ENCODE measurements around the gene TOB1.
A peak's percentile ranks its signal among the peaks of the same experiment; 100 is the strongest.

Gene TOB1

GRCh38 chr17:50817838-50818237 is 48.3 kb downstream of the TOB1 start:
- DNase-seq (ENCODE audit: low read depth), result no peak
- no peak for TF ChIP-seq CTCF (IDR thresholded peaks at IDR 0.05; ENCODE audit: control insufficient read depth, insufficient read depth, low read depth, low read length, missing control alignments)
- no peak overlapping the region for H3K4me3 ChIP-seq (ENCODE audit: control insufficient read depth, low read depth, low read length)

- TF ChIP-seq CTCF (IDR thresholded peaks at IDR 0.05; ENCODE audit: control insufficient read depth, insufficient read depth, low read depth, low read length, missing control alignments), result peak; percentile 75
- no peak for DNase-seq (ENCODE audit: low read depth)
- H3K4me3 ChIP-seq (ENCODE audit: control insufficient read depth, low read depth, low read length), result no peak overlapping the region
Observed at GRCh38 chr17:50816771-50817751, 49.1 kb downstream of the TOB1 start.

- H3K4me3 ChIP-seq (ENCODE audit: control insufficient read depth, low read depth, low read length), result no peak overlapping the region
- TF ChIP-seq CTCF (IDR thresholded peaks at IDR 0.05; ENCODE audit: control insufficient read depth, insufficient read depth, low read depth, low read length, missing control alignments), result no peak
- no peak for DNase-seq (ENCODE audit: low read depth)
Observed at GRCh38 chr17:50816271-50816670, 49.9 kb downstream of the TOB1 start.

- H3K4me3 ChIP-seq (ENCODE audit: control insufficient read depth, low read depth, low read length), result no peak overlapping the region
- DNase-seq (ENCODE audit: low read depth), result no peak
- no peak for TF ChIP-seq CTCF (IDR thresholded peaks at IDR 0.05; ENCODE audit: control insufficient read depth, insufficient read depth, low read depth, low read length, missing control alignments)
Observed at GRCh38 chr17:50815400-50815799, 50.8 kb downstream of the TOB1 start.

GRCh38 chr17:50813583-50813982 is 52.6 kb downstream of the TOB1 start:
- no peak overlapping the region for H3K4me3 ChIP-seq (ENCODE audit: control insufficient read depth, low read depth, low read length)
- TF ChIP-seq CTCF (IDR thresholded peaks at IDR 0.05; ENCODE audit: control insufficient read depth, insufficient read depth, low read depth, low read length, missing control alignments), result no peak
- no peak for DNase-seq (ENCODE audit: low read depth)

Data from AG09309 (cell line).